Keratinocyte (primary cell): ENCODE results near the gene ABCB9. TPM values are rescaled to one million over a fixed set of nuclear protein-coding genes. Genes with fewer than 3 reads are reported as not detected.

Experiments
- DNase-seq: peaks from one replicate; pipeline ENCODE4 v3.0.0-alpha.2; 2011; ENCODE audit warnings: low read depth, missing footprints, low spot score
- FAIRE-seq: peaks from 2 replicates; lab custom pipeline; 2011; peaks lifted over from hg19 to GRCh38; lab: Jason Lieb, UNC
- H2AFZ ChIP-seq: 2 replicates; pipeline ENCODE4 v1.6.0; 2012; ENCODE audit warnings: low read length, control low read depth, inconsistent platforms; ENCODE audit not compliant: control insufficient read depth
- H3K27ac ChIP-seq: 2 replicates; pipeline ENCODE4 v1.5.1; 2011; ENCODE audit warnings: low read length; ENCODE audit not compliant: control insufficient read depth, insufficient read depth
- H3K27me3 ChIP-seq: 3 replicates; pipeline ENCODE4 v1.6.0; 2011; ENCODE audit warnings: low read length; ENCODE audit not compliant: control insufficient read depth, insufficient read depth; ENCODE audit errors: extremely low read depth
- H3K36me3 ChIP-seq, 2 experiments: 2 replicates in 1 of 2; 3 replicates in 1 of 2; pipeline ENCODE4 v1.5.1; 2011; ENCODE audit warnings: low read length in 2 of 2, mild to moderate bottlenecking in 1 of 2; ENCODE audit not compliant: control insufficient read depth in 2 of 2, insufficient read depth in 2 of 2; ENCODE audit errors: extremely low read depth in 1 of 2
- H3K4me1 ChIP-seq: 3 replicates; pipeline ENCODE4 v1.5.1; 2011; ENCODE audit warnings: low read length; ENCODE audit not compliant: control insufficient read depth, insufficient read depth; ENCODE audit errors: extremely low read depth
- H3K4me2 ChIP-seq: 3 replicates; pipeline ENCODE4 v1.6.0; 2011; ENCODE audit warnings: low read depth, low read length; ENCODE audit not compliant: control insufficient read depth, insufficient read depth; ENCODE audit errors: extremely low read depth
- H3K4me3 ChIP-seq, 3 experiments: fragments of 200-600 bp in 1 of 3; sonication (generic) in 1 of 3; 2 replicates in 2 of 3; 3 replicates in 1 of 3; pipeline ENCODE4 v1.5.1; 2011 to 2016; ENCODE audit warnings: low read length in 3 of 3, mild to moderate bottlenecking in 3 of 3, control low read depth in 2 of 3, inconsistent platforms in 1 of 3, low read depth in 1 of 3, mixed read lengths in 1 of 3, mixed run types in 1 of 3, moderate library complexity in 1 of 3; ENCODE audit not compliant: control insufficient read depth in 2 of 3, insufficient read depth in 2 of 3; ENCODE audit errors: extremely low read depth in 1 of 3
- H3K79me2 ChIP-seq: 2 replicates; pipeline ENCODE4 v1.6.0; 2012; ENCODE audit warnings: low read length; ENCODE audit not compliant: control insufficient read depth, insufficient read depth
- H3K9ac ChIP-seq: 3 replicates; pipeline ENCODE4 v1.6.0; 2011; ENCODE audit warnings: low read length; ENCODE audit not compliant: control insufficient read depth, insufficient read depth; ENCODE audit errors: extremely low read depth
- H3K9me1 ChIP-seq: 3 replicates; pipeline ENCODE4 v1.6.0; 2011; ENCODE audit warnings: low read length; ENCODE audit not compliant: control insufficient read depth, insufficient read depth; ENCODE audit errors: extremely low read depth
- H3K9me3 ChIP-seq: 2 replicates; pipeline ENCODE4 v1.5.1; 2012; ENCODE audit warnings: low read depth, low read length; ENCODE audit not compliant: control insufficient read depth
- H4K20me1 ChIP-seq: 3 replicates; pipeline ENCODE4 v1.6.0; 2011; ENCODE audit warnings: low read length; ENCODE audit not compliant: control insufficient read depth, insufficient read depth; ENCODE audit errors: extremely low read depth
- EZH2 ChIP-seq: IDR thresholded peaks from one replicate; pipeline ENCODE4 v1.6.1; 2012; ENCODE audit warnings: inconsistent platforms, mild to moderate bottlenecking, low read length, moderate library complexity
- dilution Hi-C: fragments of 300-500 bp; cut with MboI; formaldehyde crosslinking; loops from one replicate; pipeline ENCODE4 v1.7.0; 2020; ENCODE audit warnings: low sequenced_read_pairs; ENCODE audit not compliant: extremely low pct_ligation_motif_present
- polyA plus RNA-seq, 5 experiments: library from polyadenylated mRNA; depleted of rRNA in 3 of 5; stranded (reverse) in 3 of 5; stranded (forward) in 1 of 5; unstranded in 1 of 5; fragments of >200 nt; gene quantifications; 1 replicate in 1 of 5; 2 replicates in 3 of 5; 3 replicates in 1 of 5; pipeline versions ENCODE4 v1.2.1 to v1.2.3, GENCODE V29; 2011 to 2012; ENCODE audit warnings: missing spikeins in 2 of 5, low read depth in 1 of 5, low replicate concordance in 1 of 5
- TF ChIP-seq, protein P1 (sequence below), 3 experiments: IDR thresholded peaks in 1 of 3; conservative IDR thresholded peaks in 1 of 3; optimal IDR thresholded peaks in 1 of 3; 2 replicates in 2 of 3; 3 replicates in 1 of 3; pipeline versions ENCODE3 to v1.5.1; 2011; ENCODE audit warnings: low read length in 3 of 3, mild to moderate bottlenecking in 3 of 3, moderate library complexity in 2 of 3, control low read depth in 1 of 3, inconsistent platforms in 1 of 3; ENCODE audit not compliant: insufficient read depth in 2 of 3; ENCODE audit errors: extremely low read depth in 1 of 3

ABCB9 gene
- polyA plus RNA-seq, 1 donor (not counting 4 experiments of a cell fraction or from before 2014, with no cell fraction given) = 4.0 TPM

- H3K4me2 ChIP-seq = no peak overlapping the region
- H3K36me3 ChIP-seq = peaks cover 2 to 12% of the 10 kb centered on the region in 2 experiments
- no peak overlapping the region for H2AFZ ChIP-seq
- H3K4me1 ChIP-seq = no peaks in the 10 kb centered on the region
- no peak for FAIRE-seq
- DNase-seq = no peak
- H3K27ac ChIP-seq = no peak overlapping the region
- no peaks in the 10 kb centered on the region for H3K27me3 ChIP-seq
- no peaks in the 10 kb centered on the region for H4K20me1 ChIP-seq
- TF ChIP-seq EZH2 = no peak
- TF ChIP-seq, protein P1, sequence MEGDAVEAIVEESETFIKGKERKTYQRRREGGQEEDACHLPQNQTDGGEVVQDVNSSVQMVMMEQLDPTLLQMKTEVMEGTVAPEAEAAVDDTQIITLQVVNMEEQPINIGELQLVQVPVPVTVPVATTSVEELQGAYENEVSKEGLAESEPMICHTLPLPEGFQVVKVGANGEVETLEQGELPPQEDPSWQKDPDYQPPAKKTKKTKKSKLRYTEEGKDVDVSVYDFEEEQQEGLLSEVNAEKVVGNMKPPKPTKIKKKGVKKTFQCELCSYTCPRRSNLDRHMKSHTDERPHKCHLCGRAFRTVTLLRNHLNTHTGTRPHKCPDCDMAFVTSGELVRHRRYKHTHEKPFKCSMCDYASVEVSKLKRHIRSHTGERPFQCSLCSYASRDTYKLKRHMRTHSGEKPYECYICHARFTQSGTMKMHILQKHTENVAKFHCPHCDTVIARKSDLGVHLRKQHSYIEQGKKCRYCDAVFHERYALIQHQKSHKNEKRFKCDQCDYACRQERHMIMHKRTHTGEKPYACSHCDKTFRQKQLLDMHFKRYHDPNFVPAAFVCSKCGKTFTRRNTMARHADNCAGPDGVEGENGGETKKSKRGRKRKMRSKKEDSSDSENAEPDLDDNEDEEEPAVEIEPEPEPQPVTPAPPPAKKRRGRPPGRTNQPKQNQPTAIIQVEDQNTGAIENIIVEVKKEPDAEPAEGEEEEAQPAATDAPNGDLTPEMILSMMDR (optimal IDR thresholded peaks at IDR 0.05 in 1 of 3, IDR thresholded peaks at IDR 0.05 in 1 of 3, conservative IDR thresholded peaks at IDR 0.05 in 1 of 3; ENCODE audit: extremely low read depth in 1 of 3, insufficient read depth in 2 of 3, low read length in 3 of 3) = no peak
- H3K9me3 ChIP-seq = no peaks in the 10 kb centered on the region
- no peaks in the 10 kb centered on the region for H3K9me1 ChIP-seq
- dilution Hi-C loops = no loop called here
- H3K9ac ChIP-seq = no peak overlapping the region
- H3K79me2 ChIP-seq = no peaks in the 10 kb centered on the region
- H3K4me3 ChIP-seq = no peak overlapping the region
Observed at GRCh38 chr12:123013185-123014095, 47.2 kb upstream of the ABCB9 start.

- H3K9ac ChIP-seq = no peak overlapping the region
- TF ChIP-seq EZH2 = no peak
- TF ChIP-seq, protein P1 (optimal IDR thresholded peaks at IDR 0.05 in 1 of 3, IDR thresholded peaks at IDR 0.05 in 1 of 3, conservative IDR thresholded peaks at IDR 0.05 in 1 of 3; ENCODE audit: extremely low read depth in 1 of 3, insufficient read depth in 2 of 3, low read length in 3 of 3) = no peak
- no peaks in the 10 kb centered on the region for H4K20me1 ChIP-seq
- H3K27me3 ChIP-seq = no peaks in the 10 kb centered on the region
- H3K27ac ChIP-seq = no peak overlapping the region
- dilution Hi-C loops = no loop called here
- no peaks in the 10 kb centered on the region for H3K79me2 ChIP-seq
- no peaks in the 10 kb centered on the region for H3K4me1 ChIP-seq
- no peak overlapping the region for H3K4me2 ChIP-seq
- no peak overlapping the region for H3K4me3 ChIP-seq
- DNase-seq = no peak
- H3K36me3 ChIP-seq = peaks cover 2 to 13% of the 10 kb centered on the region in 2 experiments
- H3K9me1 ChIP-seq = no peaks in the 10 kb centered on the region
- no peak for FAIRE-seq
- H2AFZ ChIP-seq = no peak overlapping the region
- H3K9me3 ChIP-seq = no peaks in the 10 kb centered on the region
Observed at GRCh38 chr12:123011701-123012100, 45.4 kb upstream of the ABCB9 start.
